Testis (tissue), 3 donors: ENCODE measurements around the gene SEC24C. TPM values are rescaled to one million over a fixed set of nuclear protein-coding genes. Genes with fewer than 3 reads are reported as not detected.
A peak's percentile ranks its signal among the peaks of the same experiment; 100 is the strongest.

Experiments used
- DNase-seq: peaks from one replicate; pipeline ENCODE4 v3.0.0-alpha.2; 2019
- H3K27ac ChIP-seq, 2 donors: fragments of 200-600 bp; sonication (generic); one replicate each; pipeline ENCODE4 v1.5.1; 2019
- H3K27me3 ChIP-seq: fragments of 200-600 bp; sonication (generic); one replicate; pipeline ENCODE4 v1.5.1; 2019
- H3K36me3 ChIP-seq: fragments of 200-600 bp; sonication (generic); one replicate; pipeline ENCODE4 v1.5.1; 2017; ENCODE audit warnings: low read depth; ENCODE audit errors: missing control alignments
- H3K4me1 ChIP-seq: fragments of 200-600 bp; sonication (generic); one replicate; pipeline ENCODE4 v1.5.1; 2019
- H3K4me3 ChIP-seq, 2 donors: fragments of 200-600 bp; sonication (generic); one replicate each; pipeline ENCODE4 v1.5.1; 2017 to 2019
- H3K9me3 ChIP-seq: fragments of 200-600 bp; sonication (generic); one replicate; pipeline ENCODE4 v1.5.1; 2017
- CTCF ChIP-seq, 3 experiments: fragments of 450-650 bp in 2 of 3; fragments of 200-600 bp in 1 of 3; sonication (generic) in 1 of 3; IDR thresholded peaks; one replicate each; pipeline ENCODE4 v1.5.1; 2016 to 2019; ENCODE audit warnings: antibody characterized with exemption in 3 of 3, mild to moderate bottlenecking in 2 of 3, moderate library complexity in 1 of 3
- POLR2A ChIP-seq: fragments of 450-650 bp; IDR thresholded peaks from one replicate; pipeline ENCODE4 v1.6.1; 2017; ENCODE audit warnings: antibody characterized with exemption, mild to moderate bottlenecking, moderate library complexity
- WGBS, 2 donors: methylation state at CpG; one replicate each; pipeline ENCODE4 v1.1.5; 2018; 5-methylcytosine and 5-hydroxymethylcytosine counted together
- intact Hi-C: fragments of 100-400 bp; cut with DNase I; formaldehyde crosslinking; loops from one replicate; pipeline ENCODE4 v1.15.1; 2023; ENCODE audit warnings: low total_unique reads
- polyA plus RNA-seq: library from polyadenylated mRNA; stranded (reverse); fragments of 350-450 nt; fragmentation: Illumina TruSeq; extraction: RNeasy Lipid Tissue Mini Kit (QIAGEN cat#74804); gene quantifications from one replicate; pipeline ENCODE4 v1.2.3, GENCODE V29; 2014; ENCODE audit warnings: low read depth, low replicate concordance; ENCODE audit not compliant: insufficient read depth
- total RNA-seq, 2 donors: library from RNA; depleted of rRNA; stranded (reverse); fragments of >200 nt; gene quantifications; one replicate each; pipeline ENCODE4 v1.2.3, GENCODE V29; 2016

SEC24C gene
- total and polyA plus RNA-seq, 3 donors from 2014 or later: 77.8 to 92.4 (median 82.0) TPM

DNA sequence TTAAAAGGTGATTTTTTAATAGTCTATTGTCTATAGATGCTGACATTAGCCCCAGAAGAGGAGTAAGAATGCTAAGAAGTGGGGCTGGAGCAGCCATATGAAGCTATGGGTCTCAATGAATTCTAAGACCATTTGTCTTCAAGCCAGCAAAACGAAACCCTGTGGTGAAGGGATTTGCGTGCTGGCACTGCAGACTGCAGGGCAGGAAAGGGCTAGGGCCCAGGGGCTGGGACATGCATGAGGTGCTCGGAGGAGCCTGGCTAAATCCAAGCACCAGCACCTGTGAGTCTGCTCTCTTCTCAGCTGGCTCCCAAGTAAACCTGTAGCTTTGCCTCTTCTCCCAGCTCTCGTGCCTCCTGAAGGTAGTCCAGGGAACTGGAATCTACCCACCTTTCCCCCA, 68.5 kb downstream of the SEC24C start:
- TF ChIP-seq CTCF (IDR thresholded peaks at IDR 0.05) (no peak), POLR2A (no peak)
- no peak overlapping the region for H3K4me3 ChIP-seq
- peak overlapping the region in 1 of 2 donors; percentile 36 for H3K27ac ChIP-seq
- intact Hi-C loops: no loop called here
- no peaks in the 10 kb centered on the region for H3K9me3 ChIP-seq
- H3K27me3 ChIP-seq: no peaks in the 10 kb centered on the region
- no peaks in the 10 kb centered on the region for H3K36me3 ChIP-seq
- WGBS, 2 donors: 90 to 94% methylated on average over 4 of the region's 4 CpGs
- no peak for DNase-seq
- H3K4me1 ChIP-seq: no peaks in the 10 kb centered on the region

GRCh38 chr10:73813333-73813732, 69.2 kb downstream of the SEC24C start:
- Histone ChIP-seq H3K4me3 (no peak overlapping the region), H3K27me3 (no peaks in the 10 kb centered on the region), H3K4me1 (no peaks in the 10 kb centered on the region), H3K36me3 (no peaks in the 10 kb centered on the region), H3K27ac (no peak overlapping the region), H3K9me3 (no peaks in the 10 kb centered on the region)
- TF ChIP-seq CTCF (IDR thresholded peaks at IDR 0.05): no peak
- TF ChIP-seq POLR2A: no peak
- no peak for DNase-seq
- intact Hi-C loops: no loop called here
- WGBS, 2 donors: 79 to 87% methylated on average over 6 to 7 of the region's 7 CpGs

DNA sequence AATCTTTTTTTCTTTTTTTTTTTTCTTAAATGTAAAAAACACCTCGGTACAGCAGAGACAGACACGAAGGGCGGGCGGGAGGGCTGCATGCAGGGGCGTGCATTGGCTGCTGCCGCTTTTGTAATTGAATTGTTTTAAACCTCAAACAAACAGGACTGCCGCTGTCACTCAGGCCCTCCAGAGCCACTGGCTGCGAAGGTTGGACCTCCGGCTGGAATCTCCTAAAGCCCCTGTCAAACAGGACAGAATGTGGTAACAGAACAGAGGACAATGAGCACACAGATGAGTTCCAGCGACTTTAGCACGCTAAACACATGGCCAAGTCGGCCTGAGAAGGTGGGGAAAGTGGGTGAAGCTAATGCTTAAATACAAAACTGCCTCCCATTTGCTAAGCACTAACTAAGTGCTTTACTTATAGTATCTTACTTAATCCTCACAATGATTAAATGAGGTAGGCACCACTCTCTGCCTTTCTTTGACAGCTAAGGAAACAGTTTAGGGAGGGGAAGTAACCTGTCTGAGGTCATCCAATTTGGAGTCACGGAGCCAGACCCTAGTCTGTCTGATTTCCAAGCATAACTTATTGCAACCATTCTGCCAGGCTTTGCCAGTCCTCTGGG, 70.2 kb downstream of the SEC24C start:
- Histone ChIP-seq H3K36me3 (no peaks in the 10 kb centered on the region), H3K4me1 (no peaks in the 10 kb centered on the region), H3K9me3 (no peaks in the 10 kb centered on the region), H3K4me3 (no peak overlapping the region), H3K27me3 (no peaks in the 10 kb centered on the region), H3K27ac (no peak overlapping the region)
- no peak for DNase-seq
- intact Hi-C loops: no loop called here
- WGBS, 2 donors: 83 to 88% methylated on average over 13 of the region's 13 CpGs
- TF ChIP-seq POLR2A: no peak
- TF ChIP-seq CTCF (IDR thresholded peaks at IDR 0.05): no peak

GRCh38 chr10:73814896-73815718, 70.9 kb downstream of the SEC24C start:
- no peak for DNase-seq
- intact Hi-C loops: no loop called here
- Histone ChIP-seq H3K4me3 (no peak overlapping the region), H3K9me3 (no peaks in the 10 kb centered on the region), H3K4me1 (no peaks in the 10 kb centered on the region), H3K27me3 (no peaks in the 10 kb centered on the region), H3K36me3 (no peaks in the 10 kb centered on the region), H3K27ac (no peak overlapping the region)
- no peak for TF ChIP-seq POLR2A
- TF ChIP-seq CTCF (IDR thresholded peaks at IDR 0.05): peak in 1 of 3 experiments; percentile 21
- 84 to 88% methylated on average over 22 of the region's 22 CpGs for WGBS, 2 donors

DNA sequence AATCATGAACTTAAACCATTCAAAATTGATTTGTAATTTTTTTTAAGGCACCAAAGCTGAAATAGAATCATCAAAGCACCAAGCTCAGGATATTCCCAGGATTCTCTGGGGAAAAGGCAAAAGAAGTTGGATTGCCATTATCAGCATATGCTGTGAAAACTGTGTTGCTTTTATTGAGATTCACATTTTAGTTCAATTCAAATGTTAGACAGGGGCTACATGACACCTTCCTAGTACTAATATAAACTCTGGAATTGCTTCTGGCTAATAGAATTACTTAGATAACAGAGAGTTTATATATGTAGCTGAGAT, 71.5 kb downstream of the SEC24C start:
- Histone ChIP-seq H3K4me1 (no peaks in the 10 kb centered on the region), H3K27me3 (no peaks in the 10 kb centered on the region), H3K27ac (no peak overlapping the region), H3K4me3 (no peak overlapping the region), H3K36me3 (no peaks in the 10 kb centered on the region), H3K9me3 (no peaks in the 10 kb centered on the region)
- intact Hi-C loops: no loop called here
- TF ChIP-seq POLR2A (no peak), CTCF (IDR thresholded peaks at IDR 0.05) (no peak)
- DNase-seq: no peak
